Stimulated activated CD8-positive, alpha-beta memory T cell treated with anti-CD3 and anti-CD28 coated beads, Interleukin-4, amount 100 ng/mL, for 4 hours (primary cell): ENCODE results near the gene HCN2.
A peak's percentile ranks its signal among the peaks of the same experiment; 100 is the strongest.

Experiments
- DNase-seq, 2 donors: peaks; one replicate each; pipeline ENCODE4 v3.0.0-alpha.2; 2020; ENCODE audit warnings: low read depth in 2 of 2, low spot score in 1 of 2

HCN2 gene

DNA sequence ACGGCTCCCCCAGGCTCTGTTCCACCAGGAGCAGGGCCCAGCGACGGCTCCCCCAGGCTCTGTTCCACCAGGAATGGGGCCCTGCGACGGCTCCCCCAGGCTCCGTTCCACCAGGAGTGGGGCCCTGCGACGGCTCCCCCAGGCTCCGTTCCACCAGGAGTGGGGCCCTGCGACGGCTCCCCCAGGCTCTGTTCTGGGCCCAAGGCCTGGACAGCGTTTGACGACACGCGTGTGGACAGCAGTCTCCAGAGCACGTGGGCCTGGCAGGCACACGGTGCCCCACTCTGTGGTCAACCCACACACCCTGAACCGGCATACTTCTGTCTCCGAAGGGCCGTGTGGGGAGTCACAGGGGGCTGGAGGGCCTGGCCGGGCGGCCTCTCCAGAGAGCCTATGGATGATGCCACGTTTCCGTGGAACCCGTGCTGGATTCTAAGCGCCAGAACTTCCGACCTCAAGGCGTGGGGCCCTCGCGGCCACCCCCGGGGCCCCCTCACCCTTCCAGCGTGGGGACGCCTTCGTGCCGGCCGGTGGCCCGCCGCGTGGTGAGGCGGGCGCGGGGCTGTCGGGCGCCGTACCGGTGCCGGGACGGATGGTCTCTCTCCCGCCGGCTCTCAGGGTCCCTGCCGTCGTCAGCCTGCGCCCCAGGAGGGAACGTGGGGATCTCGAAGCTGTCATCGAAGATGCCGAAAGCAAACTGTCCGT lies 61.6 kb downstream of the HCN2 start:
- DNase-seq, result no peak

DNA sequence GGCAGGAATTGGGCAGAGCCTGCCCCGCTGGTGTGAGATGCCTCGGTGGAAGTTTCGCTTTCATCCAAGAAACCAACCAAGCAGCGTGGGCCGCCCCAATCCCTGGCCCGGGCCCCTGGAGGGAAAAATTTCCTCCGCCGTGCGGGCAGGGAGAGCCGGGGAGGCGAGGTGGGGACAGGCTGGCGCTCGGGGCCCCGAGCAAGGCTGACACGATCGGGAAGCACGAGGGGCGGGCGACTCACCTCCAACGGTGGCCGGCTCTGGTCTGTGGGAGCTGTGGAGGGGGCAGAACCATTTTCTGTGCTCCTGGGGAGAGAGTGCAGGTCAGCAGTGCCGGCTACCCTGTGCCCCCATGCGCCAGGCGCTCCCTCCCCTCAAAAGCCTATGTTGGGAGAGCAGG lies 62.3 kb downstream of the HCN2 start:
- no peak for DNase-seq

DNA sequence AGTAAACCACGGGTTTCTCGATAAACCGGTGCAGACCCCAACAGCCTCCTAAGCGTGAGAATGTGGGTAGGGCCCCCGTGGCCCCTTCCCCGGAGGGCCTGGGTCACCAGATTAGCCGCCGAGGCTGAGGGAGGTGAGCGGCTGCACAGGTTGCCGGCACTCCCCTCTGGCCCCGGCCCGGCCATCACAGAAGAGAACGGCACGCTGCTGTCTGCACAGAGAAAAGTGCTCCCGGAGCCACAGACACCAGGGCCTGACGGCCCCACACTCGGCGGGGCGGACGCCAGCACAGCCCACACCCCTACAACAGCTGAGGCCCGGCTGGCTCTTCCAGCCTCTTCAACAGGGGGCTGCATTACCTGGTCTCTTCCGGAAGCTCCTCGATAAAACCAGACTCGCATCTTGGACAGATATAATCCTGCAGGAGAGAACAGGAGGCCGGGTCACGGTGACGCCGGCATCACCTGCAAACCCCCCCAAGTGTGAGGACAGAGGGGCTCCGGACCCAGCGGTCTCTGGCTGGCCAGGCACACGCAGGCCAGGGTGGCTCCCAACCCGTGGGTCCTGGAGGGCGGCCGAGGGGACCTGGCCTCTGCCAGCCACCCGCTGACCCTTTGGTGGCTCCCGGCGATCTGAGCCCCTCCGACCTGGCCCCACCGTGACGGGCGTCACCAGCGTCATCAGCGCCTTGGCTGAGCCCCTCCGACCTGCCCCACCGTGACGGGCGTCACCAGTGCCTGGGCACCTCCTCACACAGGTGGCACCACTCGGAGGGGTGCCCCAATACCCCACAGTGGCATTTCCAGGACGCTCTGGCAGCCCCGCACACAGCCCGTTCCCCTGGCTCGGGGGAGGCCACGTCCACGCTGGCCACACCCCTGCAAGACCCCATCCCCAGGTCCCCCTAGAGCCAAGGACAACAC lies 63.0 kb downstream of the HCN2 start:
- no peak for DNase-seq

DNA sequence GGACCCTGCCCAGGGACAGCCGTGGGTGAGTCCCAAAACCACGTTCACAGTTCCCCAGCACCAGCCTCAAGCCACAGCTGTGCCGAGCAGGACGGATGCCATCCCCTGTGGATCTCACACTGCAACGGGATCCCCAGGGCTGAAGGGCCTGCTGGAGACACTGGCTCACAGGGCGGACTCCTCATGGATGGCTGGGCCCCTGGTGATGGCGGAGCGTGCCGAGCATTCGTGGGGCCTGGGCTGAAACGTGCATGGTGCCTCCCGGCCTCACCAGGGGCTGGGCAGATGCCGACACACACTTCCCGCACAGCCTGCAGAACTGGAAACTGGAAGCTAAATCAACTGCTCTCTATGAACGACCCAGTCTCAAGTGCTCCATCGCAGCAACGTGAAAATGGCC lies 63.7 kb downstream of the HCN2 start:
- no peak for DNase-seq

DNA sequence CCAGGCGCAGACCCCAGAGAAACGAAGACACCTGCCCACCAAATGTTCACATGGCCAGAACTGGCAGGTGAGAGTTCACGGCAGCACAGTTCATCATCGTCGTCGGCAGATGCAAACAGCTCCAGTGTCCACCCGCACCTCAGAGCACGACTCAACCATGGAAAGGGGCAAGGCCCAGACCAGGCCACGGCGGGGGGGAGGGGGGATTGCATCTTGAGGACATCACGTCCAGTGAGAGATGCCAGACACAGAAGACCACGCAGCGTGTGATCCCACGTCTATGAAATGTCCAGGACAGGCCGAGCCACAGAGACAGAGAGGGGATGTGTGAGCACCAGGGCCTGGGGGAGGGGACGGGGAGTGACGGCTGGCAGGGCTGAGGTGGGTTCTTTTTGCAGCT lies 66.0 kb downstream of the HCN2 start:
- no peak for DNase-seq

DNA sequence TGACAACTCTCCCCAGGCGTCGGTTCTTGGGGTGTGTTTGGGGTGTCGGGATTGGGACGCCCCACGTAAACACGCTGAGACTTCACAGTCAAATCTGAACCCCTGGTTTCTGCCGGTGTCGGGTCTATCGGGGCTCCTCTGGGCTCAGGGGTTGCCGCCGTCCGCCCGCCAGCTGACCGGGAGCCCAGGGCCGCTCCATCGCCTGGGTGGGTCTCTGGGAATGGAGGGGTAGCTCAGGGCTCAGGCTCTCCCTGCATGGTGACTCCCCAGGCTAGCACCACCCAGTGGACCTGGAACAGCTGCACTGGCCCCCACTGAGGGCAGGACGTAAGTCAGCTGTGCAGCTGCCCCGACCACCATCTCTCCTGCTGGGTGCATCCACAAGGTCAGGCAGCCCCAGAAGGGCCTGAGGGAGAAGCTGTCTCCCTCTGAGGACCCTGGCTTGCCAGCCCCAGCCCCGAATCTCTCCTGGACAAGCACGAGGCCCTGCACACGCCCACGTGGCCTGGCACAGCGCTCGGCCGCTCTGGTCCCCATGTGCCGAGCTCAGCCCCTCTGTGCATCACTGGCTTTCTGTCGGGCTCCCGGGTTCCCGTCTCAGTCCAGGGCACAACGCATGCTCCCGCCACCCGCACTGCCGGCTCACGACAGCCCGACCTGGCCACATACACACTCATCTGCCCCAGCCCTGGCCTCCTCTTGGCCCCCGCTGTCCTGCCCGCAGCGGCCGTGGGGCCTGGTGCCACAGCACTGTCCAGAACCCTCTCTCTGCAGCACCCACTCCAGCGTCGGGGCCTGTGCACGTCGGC lies 67.3 kb downstream of the HCN2 start:
- DNase-seq, result no peak

DNA sequence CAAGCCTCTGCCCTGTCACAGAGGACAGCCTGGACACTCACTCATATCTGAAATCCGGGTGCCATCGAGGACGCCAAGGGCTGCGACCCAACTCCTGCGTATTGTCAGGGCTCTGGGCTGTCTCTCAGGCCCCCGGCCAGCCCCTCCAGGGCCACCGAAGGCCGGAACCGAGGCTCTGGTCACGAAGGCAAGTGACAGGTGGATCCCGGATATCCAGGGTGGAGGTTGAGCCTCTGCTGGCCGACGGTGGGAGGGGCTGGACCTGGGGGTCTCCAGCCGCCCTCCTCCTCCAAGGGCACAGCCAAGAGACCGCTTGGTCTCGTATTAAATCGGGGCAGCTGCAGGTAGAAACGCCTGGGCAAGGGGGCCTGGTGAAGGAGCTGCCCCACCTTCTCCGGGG lies 67.9 kb downstream of the HCN2 start:
- no peak for DNase-seq

DNA sequence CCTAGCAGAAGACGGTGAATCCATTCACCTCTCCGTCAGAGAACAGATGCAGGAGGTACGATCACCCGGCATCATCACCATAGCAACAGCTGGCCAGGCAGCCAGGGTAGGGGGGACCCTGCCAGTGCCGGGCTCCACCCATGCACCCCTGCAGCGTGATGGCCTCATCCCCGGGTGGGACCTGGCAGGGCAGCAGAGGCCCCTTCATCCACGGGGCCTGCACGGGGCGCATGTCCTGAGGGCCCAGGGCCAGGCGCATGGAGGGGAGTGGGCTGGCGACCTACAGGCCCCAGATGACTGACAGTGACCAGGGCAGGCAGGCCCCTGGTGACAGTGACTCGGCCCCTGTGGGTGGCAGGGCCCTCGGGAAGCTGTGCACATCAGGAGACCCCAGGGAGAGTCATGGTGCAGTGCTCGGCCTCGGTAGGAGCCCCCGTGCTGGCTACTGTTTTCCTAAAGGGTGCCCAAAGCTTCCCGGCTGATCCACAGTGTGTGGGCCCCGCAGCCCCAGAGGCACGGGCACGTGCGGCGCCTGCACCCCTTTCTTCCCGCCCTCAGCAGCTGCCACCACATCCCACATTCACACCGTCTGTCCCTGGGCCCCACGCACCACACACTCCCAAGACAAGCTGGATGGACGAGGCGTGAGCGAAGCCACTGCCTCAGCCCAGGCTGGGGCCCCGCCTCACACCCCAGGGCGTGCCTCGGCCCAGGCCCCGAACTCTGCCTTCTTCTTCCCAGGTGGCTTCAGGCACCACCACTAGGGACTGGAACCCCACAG lies 68.6 kb downstream of the HCN2 start:
- no peak for DNase-seq

DNA sequence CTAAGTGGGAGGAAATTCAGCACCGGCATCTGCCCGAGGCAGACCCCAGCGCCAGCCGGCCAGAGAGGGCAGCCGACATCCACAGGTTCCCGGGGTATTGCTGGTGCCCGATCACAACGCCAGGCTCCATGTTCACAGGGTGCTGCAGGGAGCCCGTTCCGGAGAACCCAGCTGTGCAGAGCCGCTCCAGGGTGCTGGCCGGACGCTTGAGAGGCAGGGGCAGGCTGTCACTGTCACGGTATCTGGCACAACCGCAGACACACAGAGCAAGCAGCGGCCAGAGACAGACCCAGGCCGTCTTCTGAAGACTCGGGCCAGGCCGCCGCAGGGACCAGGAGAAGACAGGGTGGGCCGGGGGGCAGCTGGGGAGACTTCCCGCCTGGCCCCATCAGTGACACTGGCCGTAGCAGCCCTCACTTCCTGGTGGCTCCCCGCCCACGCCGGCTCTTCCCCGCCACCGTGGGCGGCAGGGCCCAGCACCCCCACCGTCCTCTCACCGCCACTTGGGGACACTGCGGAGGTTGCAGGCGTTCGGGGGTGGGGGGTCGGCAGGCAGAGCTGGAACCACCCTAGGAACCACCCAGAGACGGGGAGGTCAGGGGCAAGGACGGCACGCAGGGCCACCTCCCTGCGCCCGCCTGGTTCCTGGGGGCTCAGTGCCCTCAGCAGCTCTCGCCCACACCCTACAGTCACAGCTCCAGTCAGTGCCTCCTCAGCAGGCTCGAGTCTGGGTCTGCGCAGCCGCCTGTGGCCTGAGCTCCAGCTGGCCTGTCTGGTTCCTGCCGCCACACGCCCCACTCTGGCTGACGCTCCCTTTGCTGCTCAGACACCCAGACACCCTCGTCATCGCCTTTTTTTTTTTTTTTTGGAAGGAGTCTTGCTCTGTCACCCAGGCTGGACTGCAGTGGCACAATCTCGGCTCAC lies 69.5 kb downstream of the HCN2 start:
- peak in 1 of 2 donors; percentile 49 for DNase-seq

DNA sequence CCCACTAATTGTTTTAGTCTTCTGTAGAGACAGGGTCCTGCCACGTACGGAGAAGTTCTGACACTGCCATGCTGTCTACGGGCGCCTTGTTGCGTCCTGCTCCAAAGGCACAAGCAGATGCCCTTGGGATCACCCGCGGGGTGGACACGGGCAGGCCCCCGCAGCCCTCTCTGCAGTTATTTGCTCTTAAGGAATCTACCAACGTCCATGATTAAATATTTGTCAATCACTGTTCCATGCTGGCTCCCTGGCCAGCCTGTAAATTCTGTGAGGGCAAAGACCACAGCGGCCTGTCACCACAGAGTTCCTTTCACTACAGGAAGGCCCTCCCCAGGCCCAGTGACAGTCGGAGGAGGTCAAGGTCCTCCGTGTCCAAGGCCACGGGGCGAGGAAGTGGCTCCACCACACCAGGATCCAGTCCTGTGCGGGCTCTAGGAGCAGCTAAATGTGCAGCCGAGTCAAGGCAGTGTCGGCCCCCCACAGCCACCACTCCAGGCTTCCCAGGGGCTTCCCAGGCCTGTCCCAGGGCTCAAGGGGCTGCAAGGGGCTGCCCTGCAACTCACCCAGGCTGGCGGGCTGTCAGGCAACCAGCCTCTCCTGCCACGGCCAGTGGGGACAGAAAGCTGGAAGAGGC lies 71.2 kb downstream of the HCN2 start:
- no peak for DNase-seq

DNA sequence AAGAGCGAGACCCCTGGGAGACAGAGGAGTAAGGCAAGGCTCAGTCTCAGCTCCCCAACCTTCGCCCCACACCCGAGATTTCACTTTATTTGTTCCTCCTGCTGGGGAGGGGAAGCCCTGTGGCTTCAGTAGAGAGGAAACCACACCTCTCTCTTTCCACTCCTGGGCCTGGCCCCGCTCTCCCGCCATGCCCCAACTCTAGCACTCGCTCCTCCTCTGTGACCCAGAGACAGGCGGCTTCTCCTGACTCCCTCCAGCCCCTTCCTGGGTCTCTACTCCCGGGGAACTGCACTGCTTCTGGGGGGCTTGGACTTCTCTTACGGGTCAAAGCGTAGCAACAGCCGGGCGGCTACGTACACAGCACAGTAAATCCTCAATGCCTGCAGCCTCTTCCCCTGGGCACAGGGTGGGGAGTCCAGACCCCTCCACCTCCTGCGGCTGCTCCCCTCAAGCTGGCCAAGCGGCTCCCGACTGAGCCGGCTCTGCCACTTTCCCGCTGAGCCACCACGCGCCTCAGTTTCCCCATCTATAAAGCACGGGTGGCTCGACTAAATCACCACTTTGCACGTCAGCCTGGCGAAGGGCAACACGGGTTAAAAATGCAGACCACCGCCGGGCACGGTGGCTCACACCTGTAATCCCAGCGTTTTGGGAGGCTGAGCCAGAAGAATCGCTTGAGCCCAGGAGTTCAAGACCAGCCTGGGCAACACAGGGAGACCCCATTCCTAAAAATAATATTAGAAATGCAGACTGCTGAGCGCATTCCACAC lies 71.9 kb downstream of the HCN2 start:
- DNase-seq, result peak in 1 of 2 donors; percentile 38

DNA sequence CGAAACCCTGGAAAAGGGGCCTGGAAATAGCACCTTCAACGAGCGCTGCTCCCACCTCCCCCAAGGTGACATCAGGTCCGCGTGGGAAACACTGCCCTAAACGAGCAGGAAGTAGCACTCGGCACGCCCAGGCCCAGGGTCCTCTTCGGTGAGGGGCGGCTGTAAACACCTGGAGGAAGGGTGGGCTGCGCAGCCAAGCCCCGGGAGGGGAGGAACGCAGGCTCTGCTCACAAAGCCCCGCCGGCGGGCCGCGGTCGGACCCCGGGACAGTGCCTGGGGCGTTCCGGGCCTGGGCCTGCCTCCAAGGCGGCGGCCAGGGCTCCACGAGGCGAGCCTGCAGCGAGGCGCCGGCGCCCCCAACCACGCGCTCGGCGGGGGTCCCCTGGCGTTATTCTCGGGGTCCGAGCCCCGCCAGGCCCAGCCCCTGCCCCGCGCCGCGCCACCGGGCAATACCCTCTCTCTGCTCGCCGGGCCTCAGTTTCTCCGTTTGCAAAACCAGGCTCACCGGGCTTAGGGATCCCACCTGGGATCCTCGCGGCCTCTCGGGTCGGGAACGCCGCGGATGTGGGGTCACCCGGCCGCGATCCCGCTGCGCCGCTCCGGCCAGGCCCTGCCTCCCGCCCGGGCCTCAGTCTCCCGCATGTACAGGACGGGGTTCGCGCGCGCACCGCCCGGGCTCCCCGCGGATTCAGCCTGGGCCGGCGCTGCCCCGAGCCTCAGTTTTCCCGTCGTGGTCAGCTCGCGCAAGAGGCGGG lies 72.7 kb downstream of the HCN2 start:
- DNase-seq, result peak; percentile 48 to 57

DNA sequence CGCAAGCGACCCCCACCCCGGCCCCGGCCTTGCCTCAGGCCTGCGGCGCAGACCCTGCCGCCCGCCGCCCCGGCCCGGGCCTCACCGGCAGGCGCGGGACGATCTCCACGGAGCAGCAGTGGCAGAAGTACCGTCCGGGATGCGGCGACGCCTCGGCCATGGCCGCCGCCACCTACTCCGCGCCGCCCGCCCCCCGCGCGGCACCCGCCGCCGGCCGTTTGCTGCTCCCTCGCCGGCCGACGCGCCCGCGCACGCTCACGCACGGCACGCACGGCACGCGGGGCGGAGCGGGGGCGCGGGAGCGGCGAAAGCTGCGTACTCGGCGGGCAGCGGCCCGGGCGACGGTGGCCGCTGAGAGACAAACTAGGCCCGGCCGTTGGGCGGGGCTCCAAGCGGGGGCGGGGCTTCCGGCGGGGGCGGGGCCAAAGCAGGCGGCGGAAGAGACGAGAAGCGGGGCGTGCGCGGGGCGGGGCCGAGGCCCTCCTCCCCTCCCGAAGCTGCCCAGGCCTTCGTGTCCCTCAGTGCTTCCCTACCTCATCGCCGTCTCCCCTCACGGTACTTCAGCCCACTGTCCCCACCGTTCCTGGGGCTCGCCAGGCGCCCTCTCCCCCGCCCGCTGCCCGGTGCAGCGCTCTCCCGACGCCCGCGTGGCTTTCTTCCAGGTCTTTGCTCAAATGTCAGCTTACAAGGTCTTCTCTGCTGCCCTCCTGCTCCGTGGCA lies 73.4 kb downstream of the HCN2 start, which contains the start of gene RNF126:
Gene RNF126, minus strand, starts transcription at position 253 of the 720 bp plus-strand sequence. Its CDS starts 93 bp downstream, at position 160.
- DNase-seq, result peak; percentile 90 to 93

DNA sequence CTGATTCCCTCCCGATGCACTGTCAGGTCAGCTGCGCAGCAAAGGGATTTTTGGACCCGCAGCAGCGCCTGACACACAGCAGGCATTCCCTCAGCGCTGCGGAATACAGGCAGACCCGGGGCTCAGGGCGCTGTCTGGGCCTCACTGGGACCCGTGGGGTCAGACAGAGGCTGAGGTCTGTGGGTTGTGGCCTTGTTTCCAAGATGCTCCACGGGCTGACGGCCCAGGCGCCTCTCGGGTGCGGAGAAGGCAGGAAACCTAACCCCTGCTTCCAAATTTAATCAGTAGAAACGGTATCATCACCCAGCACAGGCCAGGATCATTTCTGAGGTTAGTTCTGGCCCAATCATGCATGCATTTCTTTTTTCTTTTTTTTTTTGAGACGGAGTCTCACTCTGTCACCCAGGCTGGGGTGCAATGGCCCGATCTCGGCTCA lies 74.0 kb downstream of the HCN2 start:
- DNase-seq, result no peak

DNA sequence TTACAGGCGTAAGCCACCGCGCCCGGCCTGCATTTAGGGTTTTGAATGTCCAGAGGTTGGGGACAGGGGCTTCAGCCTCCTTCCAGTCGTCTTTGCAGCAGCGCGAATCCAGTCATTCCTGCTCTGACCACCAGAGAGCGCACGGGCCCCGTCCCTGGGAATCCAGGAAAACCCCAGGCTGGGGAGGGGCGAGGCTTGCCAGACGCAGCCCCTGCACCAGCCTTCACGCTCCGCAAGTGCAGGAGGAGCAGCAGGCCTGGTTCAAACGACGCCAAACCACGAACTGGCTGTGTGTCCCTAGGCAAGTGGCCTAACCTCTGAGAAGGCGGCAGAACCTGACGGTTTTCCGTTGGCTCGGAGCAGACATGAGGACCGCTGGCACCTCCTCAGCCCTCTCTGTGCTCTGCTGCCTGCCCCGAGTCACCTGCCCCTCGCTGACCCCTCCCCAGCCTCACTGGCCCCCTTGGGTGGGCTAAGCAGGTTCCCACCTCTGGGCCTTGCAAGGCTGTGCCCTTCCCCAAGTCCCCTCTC lies 75.3 kb downstream of the HCN2 start:
- DNase-seq, result peak; percentile 55 to 59
